ENCODE measurements around the gene GPD2. TPM values are rescaled to one million over a fixed set of nuclear protein-coding genes. Genes with fewer than 3 reads are reported as not detected.

GPD2 gene
- total and polyA plus RNA-seq, 2 of the 4 experiments (the other 2 are of a cell fraction): 20.4 to 100 TPM

GRCh38 chr2:156452971-156453370 is 16.8 kb downstream of the GPD2 start:
- in situ Hi-C loops (cut with MboI; ENCODE audit: low sequenced_read_pairs): no loop called here
- no peak overlapping the region for H3K9ac ChIP-seq (ENCODE audit: low read depth, low read length)
- CTCF ChIA-PET: interaction anchor here (2.0 kb wide), 1 partner anchor 10 kb away, joined by 6 read pairs; no protein-coding TSS in a partner anchor

More at GRCh38 chr2:156452971-156453370, 16.8 kb downstream of the GPD2 start:
- Histone ChIP-seq H2BK15ac (ENCODE audit: low read depth, low read length) (no peak overlapping the region), H3K4ac (ENCODE audit: low read depth, low read length) (no peak overlapping the region), H3K18ac (ENCODE audit: low read depth, low read length) (no peak overlapping the region), H3K4me1 (ENCODE audit: control insufficient read depth, insufficient read depth, low read length) (peaks cover 4% of the 10 kb centered on the region), H3K9me1 (ENCODE audit: insufficient read depth, low read length) (no peaks in the 10 kb centered on the region; the same call in 1 of the 2 replicates), H3K27ac (ENCODE audit: insufficient read depth, low read length) (no peak overlapping the region), H3K36me3 (ENCODE audit: control insufficient read depth, insufficient read depth, low read length) (no peaks in the 10 kb centered on the region), H3K79me1 (ENCODE audit: low read depth in 1 of 2, low read length in 2 of 2) (peaks cover 34 to 41% of the 10 kb centered on the region in 2 experiments), H2BK5ac (ENCODE audit: low read depth, low read length, poor library complexity, severe bottlenecking) (no peak overlapping the region), H3K9me3 (ENCODE audit: control insufficient read depth, insufficient read depth, low read length) (no peaks in the 10 kb centered on the region), H2BK20ac (ENCODE audit: low read depth, low read length) (no peak overlapping the region), H4K91ac (ENCODE audit: insufficient read depth, low read depth, low read length) (no peak overlapping the region), H4K5ac (ENCODE audit: low read depth, low read length) (no peak overlapping the region), H2AFZ (replicated peaks; ENCODE audit: low read length, poor library complexity) (no peak overlapping the region), H2BK120ac (ENCODE audit: low read depth, low read length) (no peak overlapping the region), H2AK5ac (ENCODE audit: low read depth, low read length) (no peak overlapping the region), H4K8ac (ENCODE audit: low read depth in 2 of 2, low read length in 2 of 2) (no peak overlapping the region), H3K56ac (ENCODE audit: extremely low read depth, insufficient read depth, low read length) (no peak overlapping the region), H4K20me1 (ENCODE audit: insufficient read depth, low read length) (no peaks in the 10 kb centered on the region), H3K4me2 (ENCODE audit: low read depth, low read length) (no peak overlapping the region), H3K23ac (ENCODE audit: low read depth, low read length) (no peak overlapping the region), H2AK9ac (replicated peaks; ENCODE audit: low read depth, low read length, poor library complexity) (no peak overlapping the region), H3K14ac (replicated peaks; ENCODE audit: low read depth, low read length) (0 out of 2 replicates have a peak overlapping the region, but pooled peaks have one; percentile 8), H3K27me3 (ENCODE audit: control insufficient read depth, insufficient read depth, low read length) (no peaks in the 10 kb centered on the region), H3K4me3 (ENCODE audit: insufficient read depth, low read depth, low read length) (no peak overlapping the region)
- dilution Hi-C loops (cut with HindIII; ENCODE audit: low sequenced_read_pairs, unreplicated experiment): no loop called here
- no peak for ATAC-seq (ENCODE audit: low read depth)
- intact Hi-C loops (cut with micrococcal nuclease): no loop called here
- DNase-seq: no peak
- BruUV-seq (replicated peaks): no TSS peak
- no peak for TF ChIP-seq RCOR1 (IDR thresholded peaks at IDR 0.05; ENCODE audit: insufficient replicate concordance, low read length)
- TF ChIP-seq BHLHE40 (IDR thresholded peaks at IDR 0.05; ENCODE audit: low read depth, low read length): no peak
- no peak for TF ChIP-seq MAZ (IDR thresholded peaks at IDR 0.05; ENCODE audit: borderline replicate concordance, low read depth, low read length)
- no peak for TF ChIP-seq USF2 (IDR thresholded peaks at IDR 0.05; ENCODE audit: low read depth, low read length)
- TF ChIP-seq NFE2L2 (IDR thresholded peaks at IDR 0.05; ENCODE audit: low read depth, low read length): no peak
- TF ChIP-seq RAD21 (IDR thresholded peaks at IDR 0.05; ENCODE audit: low read length): no peak
- POLR2A ChIA-PET (ENCODE audit: unreplicated experiment): no interaction called here

All from IMR-90 (cell line).